HEK293T (cell line): ENCODE data around the gene LRRK1.

Source experiments
- CTCF ChIA-PET: fragments of 350-600 bp; formaldehyde crosslinking; extraction: SDS; loops from one replicate; lab custom pipeline; 2021; ENCODE audit warnings: antibody characterized with exemption, inconsistent platforms; lab: Yijun Ruan, JAX
- POLR2A ChIA-PET: fragments of 350-600 bp; formaldehyde crosslinking; extraction: SDS; loops from one replicate; lab custom pipeline; 2020; ENCODE audit warnings: antibody characterized with exemption, inconsistent platforms; lab: Yijun Ruan, JAX
- DNase-seq: peaks from one replicate; pipeline ENCODE4 v3.0.0; 2012; ENCODE audit warnings: mixed read lengths; ENCODE audit errors: extremely low spot score
- ARNT ChIP-seq: fragments of 450-650 bp; IDR thresholded peaks from 2 replicates; pipeline ENCODE4 v1.6.1; 2017; ENCODE audit warnings: mild to moderate bottlenecking
- BHLHE40 ChIP-seq: fragments of 450-650 bp; IDR thresholded peaks from 2 replicates; pipeline ENCODE4 v1.6.1; 2016; ENCODE audit warnings: mild to moderate bottlenecking, moderate library complexity, borderline replicate concordance
- CTBP1 ChIP-seq: fragments of 450-650 bp; IDR thresholded peaks from 2 replicates; pipeline ENCODE4 v1.6.1; 2016; ENCODE audit warnings: borderline replicate concordance
- ELF4 ChIP-seq: fragments of 450-650 bp; IDR thresholded peaks from 2 replicates; pipeline ENCODE4 v1.6.1; 2017; ENCODE audit warnings: antibody characterized with exemption
- FOXA1 ChIP-seq: fragments of 450-650 bp; IDR thresholded peaks from 2 replicates; pipeline ENCODE4 v1.6.1; 2016; ENCODE audit warnings: mild to moderate bottlenecking
- FOXK2 ChIP-seq: fragments of 450-650 bp; IDR thresholded peaks from 2 replicates; pipeline ENCODE4 v1.6.1; 2016; ENCODE audit warnings: mild to moderate bottlenecking
- FOXM1 ChIP-seq: fragments of 450-650 bp; IDR thresholded peaks from 2 replicates; pipeline ENCODE4 v1.6.1; 2017; ENCODE audit warnings: mild to moderate bottlenecking, borderline replicate concordance
- HDGF ChIP-seq: fragments of 450-650 bp; IDR thresholded peaks from 2 replicates; pipeline ENCODE4 v1.6.1; 2017; ENCODE audit warnings: antibody characterized with exemption, borderline replicate concordance
- L3MBTL2 ChIP-seq: fragments of 450-650 bp; conservative IDR thresholded peaks from 2 replicates; pipeline ENCODE4 v1.6.1; 2016; ENCODE audit warnings: mild to moderate bottlenecking
- LEF1 ChIP-seq: fragments of 450-650 bp; IDR thresholded peaks from 2 replicates; pipeline ENCODE4 v1.6.1; 2017; ENCODE audit warnings: mild to moderate bottlenecking, borderline replicate concordance
- NFRKB ChIP-seq: fragments of 450-650 bp; IDR thresholded peaks from 2 replicates; pipeline ENCODE4 v1.6.1; 2016; ENCODE audit warnings: mild to moderate bottlenecking, moderate library complexity
- PKNOX1 ChIP-seq: fragments of 450-650 bp; IDR thresholded peaks from 2 replicates; pipeline ENCODE4 v1.6.1; 2016
- SP1 ChIP-seq: fragments of 450-650 bp; IDR thresholded peaks from 2 replicates; pipeline ENCODE4 v1.6.1; 2017
- SUZ12 ChIP-seq: fragments of 450-650 bp; IDR thresholded peaks from 2 replicates; pipeline ENCODE4 v1.6.1; 2016; ENCODE audit warnings: mild to moderate bottlenecking
- TARDBP ChIP-seq: fragments of 450-650 bp; IDR thresholded peaks from 2 replicates; pipeline ENCODE4 v1.6.1; 2016
- ZNF384 ChIP-seq: fragments of 450-650 bp; IDR thresholded peaks from 2 replicates; pipeline ENCODE4 v1.6.1; 2016

The LRRK1 gene

GRCh38 chr15:101038327-101039003 is 119.3 kb downstream of the LRRK1 start:
- ChIA-PET POLR2A (no interaction called here), CTCF (no interaction called here)
- no peak for DNase-seq
- TF ChIP-seq ZNF384 (no peak), FOXA1 (no peak), FOXK2 (no peak), TARDBP (no peak)

- CTCF ChIA-PET, result no interaction called here
- POLR2A ChIA-PET, result no interaction called here
- no peak for DNase-seq
- no peak for TF ChIP-seq FOXM1
- no peak for TF ChIP-seq LEF1
- no peak for TF ChIP-seq TARDBP
- TF ChIP-seq ZNF384, result no peak
- no peak for TF ChIP-seq NFRKB
Measured at GRCh38 chr15:101039461-101039860, 120.3 kb downstream of the LRRK1 start.

- ChIA-PET CTCF (interaction anchor here (0.7 kb wide), 1 partner anchor 27 kb away, joined by 3 read pairs; no protein-coding TSS in a partner anchor), POLR2A (no interaction called here)
- DNase-seq, result no peak
- TF ChIP-seq HDGF (no peak), LEF1 (no peak), PKNOX1 (no peak), L3MBTL2 (no peak), FOXK2 (no peak), ZNF384 (no peak), ARNT (no peak)
Measured at GRCh38 chr15:101042320-101042719, 123.2 kb downstream of the LRRK1 start.

- ChIA-PET CTCF (interaction anchor here (0.7 kb wide), 1 partner anchor 26 kb away, joined by 3 read pairs; no protein-coding TSS in a partner anchor), POLR2A (no interaction called here)
- no peak for TF ChIP-seq PKNOX1
- no peak for TF ChIP-seq FOXM1
- no peak for TF ChIP-seq BHLHE40
- TF ChIP-seq SUZ12, result no peak
- TF ChIP-seq ARNT, result no peak
- no peak for TF ChIP-seq ZNF384
- no peak for TF ChIP-seq FOXK2
- TF ChIP-seq L3MBTL2, result no peak
- no peak for DNase-seq
Measured at GRCh38 chr15:101043011-101043410, 123.9 kb downstream of the LRRK1 start.

- DNase-seq, result no peak
- no peak for TF ChIP-seq NFRKB
- CTCF ChIA-PET, result no interaction called here
- POLR2A ChIA-PET, result no interaction called here
Measured at GRCh38 chr15:101043911-101044624, 124.9 kb downstream of the LRRK1 start.

- DNase-seq, result no peak
- POLR2A ChIA-PET, result no interaction called here
- CTCF ChIA-PET, result no interaction called here
- TF ChIP-seq FOXA1 (no peak), SP1 (no peak), HDGF (no peak), ELF4 (no peak), FOXM1 (no peak), TARDBP (no peak), CTBP1 (no peak), PKNOX1 (no peak), SUZ12 (no peak), NFRKB (no peak), LEF1 (no peak), BHLHE40 (no peak), ARNT (no peak), ZNF384 (no peak), L3MBTL2 (no peak), FOXK2 (no peak)
Measured at GRCh38 chr15:101044625-101045235, 125.6 kb downstream of the LRRK1 start.

GRCh38 chr15:101045236-101045646 is 126.1 kb downstream of the LRRK1 start:
- TF ChIP-seq HDGF (no peak), FOXM1 (no peak), CTBP1 (no peak), SUZ12 (no peak), FOXA1 (no peak), ELF4 (no peak), L3MBTL2 (no peak), SP1 (no peak), TARDBP (no peak)
- no peak for DNase-seq
- ChIA-PET POLR2A (no interaction called here), CTCF (no interaction called here)
